Transverse colon (tissue), 4 donors: ENCODE measurements around the gene CATSPERD. TPM values are rescaled to one million over a fixed set of nuclear protein-coding genes. Genes with fewer than 3 reads are reported as not detected.

ENCODE experiments used
- DNase-seq: peaks from one replicate; pipeline ENCODE4 v3.0.0-alpha.2; 2019
- H3K27ac ChIP-seq, 4 donors: fragments of 200-600 bp; sonication (generic); 2 replicates each; pipeline ENCODE4 v1.5.1; 2016 to 2018; ENCODE audit warnings: inconsistent platforms in 4 of 4
- H3K27me3 ChIP-seq: fragments of 200-600 bp; sonication (generic); 2 replicates; pipeline ENCODE4 v1.5.1; 2017; ENCODE audit warnings: inconsistent platforms
- H3K36me3 ChIP-seq, 4 donors: fragments of 200-600 bp; sonication (generic); 2 replicates each; pipeline ENCODE4 v1.5.1; 2017 to 2019; ENCODE audit warnings: inconsistent platforms in 4 of 4
- H3K4me1 ChIP-seq, 4 donors: fragments of 200-600 bp; sonication (generic); 2 replicates each; pipeline ENCODE4 v1.5.1; 2017 to 2020; ENCODE audit warnings: inconsistent platforms in 4 of 4
- H3K4me3 ChIP-seq, 4 donors: fragments of 200-600 bp; sonication (generic); 1 replicate in 1 of 4; 2 replicates in 3 of 4; pipeline versions ENCODE4 v1.5.1 to v1.6.1; 2017 to 2019; ENCODE audit warnings: inconsistent platforms in 4 of 4
- H3K9me3 ChIP-seq, 2 donors: fragments of 200-600 bp; sonication (generic); 2 replicates each; pipeline ENCODE4 v1.5.1; 2017 to 2019; ENCODE audit warnings: inconsistent platforms in 2 of 2
- EP300 ChIP-seq: sonication (generic); formaldehyde crosslinking; IDR thresholded peaks from one replicate; pipeline ENCODE4 v1.6.1; 2017; ENCODE audit warnings: antibody characterized with exemption, low read depth
- POLR2A ChIP-seq: fragments of 450-650 bp; IDR thresholded peaks from one replicate; pipeline ENCODE4 v1.6.1; 2016; ENCODE audit warnings: antibody characterized with exemption, mild to moderate bottlenecking, moderate library complexity
- POLR2AphosphoS5 ChIP-seq, 3 donors: sonication (generic); formaldehyde crosslinking; IDR thresholded peaks; one replicate each; pipeline ENCODE4 v1.6.1; 2016; ENCODE audit warnings: antibody characterized with exemption in 3 of 3
- WGBS, 2 donors: methylation state at CpG; one replicate each; pipeline ENCODE4 v1.1.5; 2018; ENCODE audit warnings: low coverage in 1 of 2; 5-methylcytosine and 5-hydroxymethylcytosine counted together
- in situ Hi-C, 4 donors: fragments of 200-750 bp; cut with MboI; loops; one replicate each; pipeline versions ENCODE4 v1.15.0 to v1.15.1; 2017; ENCODE audit warnings: low sequenced_read_pairs in 3 of 4, low pct_ligation_motif_present in 1 of 4, low pct_unique_long_range_greater_than_20kb in 1 of 4
- intact Hi-C: fragments of 100-400 bp; cut with DNase I; formaldehyde crosslinking; loops from one replicate; pipeline ENCODE4 v1.15.1; 2023; ENCODE audit warnings: low total_unique reads
- total RNA-seq, 4 donors: library from RNA; depleted of rRNA; stranded (reverse); fragments of >200 nt; gene quantifications; one replicate each; pipeline ENCODE4 v1.1.0, GENCODE V29; 2016
- TF ChIP-seq, protein P1 (sequence below), 5 experiments: fragments of 200-600 bp in 3 of 5; fragments of 450-650 bp in 2 of 5; sonication (generic) in 3 of 5; IDR thresholded peaks; 1 replicate in 2 of 5; 2 replicates in 3 of 5; pipeline ENCODE4 v1.5.1; 2016 to 2017; ENCODE audit warnings: antibody characterized with exemption in 5 of 5, inconsistent platforms in 3 of 5, mild to moderate bottlenecking in 2 of 5, moderate library complexity in 1 of 5

The CATSPERD gene
- total RNA-seq, 4 donors from 2014 or later = not detected

DNA sequence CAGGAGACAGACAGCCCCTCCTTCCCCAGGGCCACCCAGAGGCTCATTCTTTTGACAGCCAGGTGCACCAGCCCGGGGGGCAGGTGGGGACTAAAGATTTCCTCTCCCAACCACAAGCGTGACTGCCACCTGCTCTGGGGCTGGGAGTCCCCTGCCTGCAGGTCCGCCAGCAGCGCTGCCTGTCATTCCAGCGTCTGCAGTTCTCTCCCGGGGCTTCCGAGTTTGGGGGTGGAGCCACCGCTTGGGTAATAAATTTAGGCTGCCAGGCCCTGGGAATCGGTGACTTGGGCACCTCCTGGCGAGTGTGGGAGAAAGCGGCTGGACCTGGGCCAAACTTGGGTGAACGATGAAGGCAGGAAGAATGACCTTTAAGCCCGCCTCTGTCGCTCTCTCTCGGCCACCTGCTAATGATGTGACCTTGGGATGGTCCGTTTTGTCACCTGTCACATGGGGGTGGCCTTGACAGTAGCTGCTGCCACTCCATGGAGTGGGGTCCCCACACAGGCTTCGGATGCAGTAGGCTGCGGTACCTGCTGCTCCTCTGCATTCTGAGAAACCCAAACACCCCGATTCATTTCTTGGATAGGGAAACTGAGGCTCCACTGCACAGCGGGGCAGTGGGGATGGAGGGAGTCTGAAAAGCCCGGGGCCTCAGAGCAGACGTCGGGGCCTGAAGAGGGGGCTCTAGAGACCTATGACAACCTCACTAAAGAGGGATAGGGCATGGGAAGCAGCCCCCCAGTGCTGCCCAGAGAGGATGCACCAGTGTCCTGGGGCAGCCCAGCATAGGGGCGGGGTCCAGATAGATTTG, 106.3 kb downstream of the CATSPERD start:
- H3K27ac ChIP-seq = peak overlapping the region; percentile 82 to 96 (median 90)
- intact Hi-C loops = no loop called here
- no peak overlapping the region for H3K4me3 ChIP-seq

DNA sequence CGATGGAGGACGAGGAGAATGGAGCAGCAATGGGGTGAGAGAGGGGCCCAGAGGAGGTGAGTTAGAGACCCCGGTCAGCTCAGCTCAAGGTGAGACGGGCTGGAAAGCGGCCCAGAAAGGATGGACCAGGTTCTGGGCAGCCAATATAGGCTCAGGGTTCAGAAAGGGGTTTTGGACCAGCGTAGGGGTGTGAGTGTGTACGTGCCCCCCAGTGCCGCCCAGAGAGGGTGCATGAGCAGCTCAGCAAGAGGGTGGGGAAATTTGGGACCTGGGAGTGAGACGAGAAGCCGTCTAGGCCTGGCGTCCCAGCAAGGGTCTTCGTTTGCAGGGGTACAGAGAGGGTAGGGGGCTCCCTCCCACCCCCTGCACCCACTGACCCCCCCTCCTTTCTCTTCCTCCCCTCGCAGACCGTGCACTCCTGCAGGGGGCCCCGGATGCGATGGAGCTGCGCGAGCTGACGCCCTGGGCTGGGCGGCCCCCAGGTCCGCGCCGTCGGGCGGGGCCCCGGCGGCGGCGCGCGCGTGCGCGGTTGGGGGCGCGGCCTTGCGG, 107.0 kb downstream of the CATSPERD start:
- Histone ChIP-seq H3K4me1 (peaks cover 9 to 38% (median 30%) of the 10 kb centered on the region in 4 donors), H3K27ac (peak overlapping the region; percentile 82 to 96 (median 90)), H3K4me3 (peak overlapping the region in 3 of 4 donors; percentile 29 to 50 (median 35)), H3K27me3 (no peaks in the 10 kb centered on the region), H3K36me3 (no peaks in the 10 kb centered on the region), H3K9me3 (no peaks in the 10 kb centered on the region)
- intact Hi-C loops = no loop called here
- no peak for TF ChIP-seq POLR2A
- no peak for TF ChIP-seq EP300
- TF ChIP-seq POLR2AphosphoS5 (IDR thresholded peaks at IDR 0.05) = no peak
- TF ChIP-seq, protein P1, sequence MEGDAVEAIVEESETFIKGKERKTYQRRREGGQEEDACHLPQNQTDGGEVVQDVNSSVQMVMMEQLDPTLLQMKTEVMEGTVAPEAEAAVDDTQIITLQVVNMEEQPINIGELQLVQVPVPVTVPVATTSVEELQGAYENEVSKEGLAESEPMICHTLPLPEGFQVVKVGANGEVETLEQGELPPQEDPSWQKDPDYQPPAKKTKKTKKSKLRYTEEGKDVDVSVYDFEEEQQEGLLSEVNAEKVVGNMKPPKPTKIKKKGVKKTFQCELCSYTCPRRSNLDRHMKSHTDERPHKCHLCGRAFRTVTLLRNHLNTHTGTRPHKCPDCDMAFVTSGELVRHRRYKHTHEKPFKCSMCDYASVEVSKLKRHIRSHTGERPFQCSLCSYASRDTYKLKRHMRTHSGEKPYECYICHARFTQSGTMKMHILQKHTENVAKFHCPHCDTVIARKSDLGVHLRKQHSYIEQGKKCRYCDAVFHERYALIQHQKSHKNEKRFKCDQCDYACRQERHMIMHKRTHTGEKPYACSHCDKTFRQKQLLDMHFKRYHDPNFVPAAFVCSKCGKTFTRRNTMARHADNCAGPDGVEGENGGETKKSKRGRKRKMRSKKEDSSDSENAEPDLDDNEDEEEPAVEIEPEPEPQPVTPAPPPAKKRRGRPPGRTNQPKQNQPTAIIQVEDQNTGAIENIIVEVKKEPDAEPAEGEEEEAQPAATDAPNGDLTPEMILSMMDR (IDR thresholded peaks at IDR 0.05) = no peak
- in situ Hi-C loops = no loop called here
- DNase-seq = no peak
- WGBS, 2 donors = 18 to 60% methylated on average over 2 to 37 of the region's 37 CpGs

More for the DNA sequence above, 106.3 kb downstream of the CATSPERD start:
- TF ChIP-seq POLR2A (no peak), POLR2AphosphoS5 (IDR thresholded peaks at IDR 0.05) (peak in 1 of 3 donors; percentile 41), EP300 (no peak)
- TF ChIP-seq, protein P1 (IDR thresholded peaks at IDR 0.05) = peak in 3 of 5 experiments; percentile 19 to 37 (median 24)
- in situ Hi-C loops = no loop called here
- Histone ChIP-seq H3K9me3 (no peaks in the 10 kb centered on the region), H3K4me1 (peaks cover 9 to 42% (median 32%) of the 10 kb centered on the region in 4 donors), H3K36me3 (no peaks in the 10 kb centered on the region), H3K27me3 (no peaks in the 10 kb centered on the region)
- WGBS, 2 donors = 10 to 22% methylated on average over 4 to 24 of the region's 24 CpGs
- DNase-seq = peak; percentile 88

DNA sequence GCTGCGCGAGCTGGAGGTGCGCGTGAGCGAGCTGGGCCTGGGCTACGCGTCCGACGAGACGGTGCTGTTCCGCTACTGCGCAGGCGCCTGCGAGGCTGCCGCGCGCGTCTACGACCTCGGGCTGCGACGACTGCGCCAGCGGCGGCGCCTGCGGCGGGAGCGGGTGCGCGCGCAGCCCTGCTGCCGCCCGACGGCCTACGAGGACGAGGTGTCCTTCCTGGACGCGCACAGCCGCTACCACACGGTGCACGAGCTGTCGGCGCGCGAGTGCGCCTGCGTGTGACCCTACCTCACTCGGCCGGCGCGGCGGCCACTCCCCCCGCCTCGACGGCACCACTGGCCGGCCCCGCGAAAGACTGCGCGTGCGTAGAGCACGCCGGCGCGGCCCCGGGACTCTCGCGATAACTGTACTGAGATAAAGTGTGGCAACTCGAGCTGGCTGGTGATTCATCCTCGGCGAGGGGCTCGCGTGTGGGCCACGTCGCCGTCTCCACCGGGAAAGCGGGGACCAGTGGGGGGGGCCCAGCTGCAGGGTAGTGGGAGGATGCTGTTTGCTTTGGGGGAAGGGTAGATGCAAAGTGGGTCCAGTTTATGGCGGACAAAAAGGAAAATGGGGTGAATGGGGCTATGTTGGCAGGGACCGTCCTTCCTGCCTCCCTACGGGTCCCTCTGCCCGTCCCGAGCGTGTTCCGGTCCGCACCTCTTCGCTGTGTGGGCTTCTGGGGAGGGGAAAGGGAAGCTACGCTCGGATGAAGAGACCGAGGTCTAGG, 107.6 kb downstream of the CATSPERD start:
- Histone ChIP-seq H3K4me3 (peak overlapping the region; percentile 29 to 50 (median 32)), H3K36me3 (no peaks in the 10 kb centered on the region), H3K27me3 (no peaks in the 10 kb centered on the region), H3K27ac (peak overlapping the region; percentile 82 to 96 (median 90)), H3K9me3 (no peaks in the 10 kb centered on the region), H3K4me1 (peaks cover 9 to 33% (median 28%) of the 10 kb centered on the region in 4 donors)
- WGBS, 2 donors = 12% methylated on average over 78 of the region's 91 CpGs; no CpG with 5 or more reads in 1 of the 2 donors
- TF ChIP-seq POLR2AphosphoS5 (IDR thresholded peaks at IDR 0.05) (peak; percentile 94 to 95 (median 94)), EP300 (no peak), POLR2A (peak; percentile 90)
- TF ChIP-seq, protein P1 (IDR thresholded peaks at IDR 0.05) = no peak
- in situ Hi-C loops = no loop called here
- DNase-seq = peak; percentile 95
- intact Hi-C loops = no loop called here

Other genes with a start within 250 kb of the CATSPERD start
- gene TINCR, start 152.7 kb upstream of the CATSPERD start, total RNA-seq = 10 to 100 TPM in 3 of 4 donors, not detected in 1; 13.2 to 45.3 (median 22.7) TPM
- gene SAFB2, start 97.9 kb upstream of the CATSPERD start, total RNA-seq = 100 to 1,000 TPM in 2 of 4 donors, 10 to 100 TPM in 2; 64.0 to 283 (median 124) TPM
- gene SAFB, start 97.6 kb upstream of the CATSPERD start, total RNA-seq = 100 to 1,000 TPM in 3 of 4 donors, 10 to 100 TPM in 1; 90.5 to 368 (median 185) TPM
- 10 to 100 TPM; 30.3 to 73.5 (median 52.6) TPM for gene MICOS13, start 40.1 kb upstream of the CATSPERD start, total RNA-seq
- 10 to 100 TPM; 10.8 to 30.1 (median 16.6) TPM for gene HSD11B1L, start 39.6 kb upstream of the CATSPERD start, total RNA-seq
- 100 to 1,000 TPM in 3 of 4 donors, 10 to 100 TPM in 1; 87.9 to 636 (median 329) TPM for gene RPL36, start 30.3 kb upstream of the CATSPERD start, total RNA-seq
- gene LONP1, start 491 bp upstream of the CATSPERD start, total RNA-seq = 100 to 1,000 TPM in 1 of 4 donors, 10 to 100 TPM in 3; 28.7 to 164 (median 39.8) TPM
- gene PRR22, start 64.1 kb downstream of the CATSPERD start, total RNA-seq = 10 to 100 TPM in 1 of 4 donors, 1 to 10 TPM in 3; 1.1 to 10.5 (median 1.6) TPM
- 10 to 100 TPM; 28.3 to 86.6 (median 56.6) TPM for gene DUS3L, start 70.5 kb downstream of the CATSPERD start, total RNA-seq
- 1 to 10 TPM in 3 of 4 donors, under 1 TPM in 1; 0.82 to 3.8 (median 1.5) TPM for gene NRTN, start 84.4 kb downstream of the CATSPERD start, total RNA-seq
- 100 to 1,000 TPM in 2 of 4 donors, 10 to 100 TPM in 2; 71.9 to 251 (median 115) TPM for gene FUT6, start 119.1 kb downstream of the CATSPERD start, total RNA-seq
- 100 to 1,000 TPM; 180 to 222 (median 191) TPM for gene FUT3, start 130.8 kb downstream of the CATSPERD start, total RNA-seq
- 1 to 10 TPM in 1 of 4 donors, not detected in 3; 4.8 TPM for gene FUT5, start 149.9 kb downstream of the CATSPERD start, total RNA-seq
- 100 to 1,000 TPM; 149 to 352 (median 235) TPM for gene NDUFA11, start 183.2 kb downstream of the CATSPERD start, total RNA-seq
- gene VMAC, start 184.2 kb downstream of the CATSPERD start, total RNA-seq = 10 to 100 TPM in 2 of 4 donors, 1 to 10 TPM in 2; 8.9 to 59.5 (median 18.4) TPM
- gene CAPS, start 193.6 kb downstream of the CATSPERD start, total RNA-seq = 10 to 100 TPM; 24.6 to 57.3 (median 38.0) TPM